Activated CD8-positive, alpha-beta T cell treated with anti-CD3 and anti-CD28 coated beads for 36 hours (primary cell): ENCODE results near the gene COL4A1. TPM values are rescaled to one million over a fixed set of nuclear protein-coding genes. Genes with fewer than 3 reads are reported as not detected.

Source experiments
- ATAC-seq: fragments of 200-7000 bp; cut with Tn5 transposase; one replicate; pipeline ENCODE4 v1.10.0; 2021; ENCODE audit warnings: mild to moderate bottlenecking, moderate library complexity
- CTCF ChIA-PET: fragments of 350-600 bp; sonication (Branson Sonifier 250); formaldehyde crosslinking; loops from one replicate; lab custom pipeline; 2021; ENCODE audit warnings: antibody characterized with exemption; lab: Charles Lee
- POLR2A ChIA-PET: fragments of 350-600 bp; sonication (Branson Sonifier 250); formaldehyde crosslinking; loops from one replicate; lab custom pipeline; 2021; ENCODE audit warnings: antibody characterized with exemption; lab: Charles Lee
- DNase-seq: peaks from one replicate; pipeline ENCODE4 v3.0.0-alpha.2; 2020
- H3K27ac Mint-ChIP-seq: one replicate; pipeline ENCODE4 v1.8.0; 2021; ENCODE audit warnings: mild to moderate bottlenecking, mixed read lengths
- H3K27me3 Mint-ChIP-seq: one replicate; pipeline ENCODE4 v1.8.0; 2021; ENCODE audit warnings: mixed read lengths
- H3K36me3 Mint-ChIP-seq: one replicate; pipeline ENCODE4 v1.8.0; 2021; ENCODE audit warnings: low read depth, mixed read lengths
- H3K4me1 Mint-ChIP-seq: one replicate; pipeline ENCODE4 v1.8.0; 2021; ENCODE audit warnings: low read depth, mixed read lengths
- H3K4me3 Mint-ChIP-seq: one replicate; pipeline ENCODE4 v1.8.0; 2021; ENCODE audit warnings: mild to moderate bottlenecking, moderate library complexity, mixed read lengths
- H3K9me3 Mint-ChIP-seq: one replicate; pipeline ENCODE4 v1.8.0; 2021; ENCODE audit warnings: mixed read lengths
- intact Hi-C: fragments of 100-400 bp; cut with micrococcal nuclease; formaldehyde crosslinking; loops from one replicate; pipeline ENCODE4 v1.10.0; 2022
- total RNA-seq, 2 experiments: library from RNA; stranded (reverse); gene quantifications; one replicate each; pipeline ENCODE4 v1.2.3, GENCODE V29; 2021
- TF ChIP-seq, protein P1 (sequence below): fragments of 200-600 bp; IDR thresholded peaks from one replicate; pipeline ENCODE4 v1.8.0; 2022; ENCODE audit warnings: antibody characterized with exemption, mild to moderate bottlenecking

COL4A1 gene
- total RNA-seq, 2 experiments from 2014 or later = not detected

DNA sequence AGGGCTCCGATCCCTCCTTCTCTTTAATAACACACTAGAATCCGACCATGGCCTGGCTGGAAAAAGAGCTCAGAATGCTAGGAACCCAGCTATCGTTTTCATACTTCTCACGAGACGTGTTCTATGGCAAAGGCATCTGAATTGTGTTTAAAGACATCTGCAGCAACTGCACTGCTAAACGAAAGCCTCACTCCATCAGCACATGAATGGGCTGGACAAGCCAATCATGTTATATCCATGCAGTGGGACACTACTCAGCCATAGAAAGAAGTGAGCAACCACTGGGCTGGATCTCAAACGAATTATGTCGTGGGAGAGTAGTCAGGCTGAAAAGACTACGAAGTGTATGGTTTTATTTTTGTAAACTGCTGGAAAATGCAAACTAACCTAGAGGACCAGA is 136.1 kb downstream of the COL4A1 start:
- H3K27ac Mint-ChIP-seq = no peak overlapping the region
- POLR2A ChIA-PET = no interaction called here
- ATAC-seq (no peak), DNase-seq (no peak)
- H3K36me3 Mint-ChIP-seq = no peaks in the 10 kb centered on the region
- TF ChIP-seq, protein P1, sequence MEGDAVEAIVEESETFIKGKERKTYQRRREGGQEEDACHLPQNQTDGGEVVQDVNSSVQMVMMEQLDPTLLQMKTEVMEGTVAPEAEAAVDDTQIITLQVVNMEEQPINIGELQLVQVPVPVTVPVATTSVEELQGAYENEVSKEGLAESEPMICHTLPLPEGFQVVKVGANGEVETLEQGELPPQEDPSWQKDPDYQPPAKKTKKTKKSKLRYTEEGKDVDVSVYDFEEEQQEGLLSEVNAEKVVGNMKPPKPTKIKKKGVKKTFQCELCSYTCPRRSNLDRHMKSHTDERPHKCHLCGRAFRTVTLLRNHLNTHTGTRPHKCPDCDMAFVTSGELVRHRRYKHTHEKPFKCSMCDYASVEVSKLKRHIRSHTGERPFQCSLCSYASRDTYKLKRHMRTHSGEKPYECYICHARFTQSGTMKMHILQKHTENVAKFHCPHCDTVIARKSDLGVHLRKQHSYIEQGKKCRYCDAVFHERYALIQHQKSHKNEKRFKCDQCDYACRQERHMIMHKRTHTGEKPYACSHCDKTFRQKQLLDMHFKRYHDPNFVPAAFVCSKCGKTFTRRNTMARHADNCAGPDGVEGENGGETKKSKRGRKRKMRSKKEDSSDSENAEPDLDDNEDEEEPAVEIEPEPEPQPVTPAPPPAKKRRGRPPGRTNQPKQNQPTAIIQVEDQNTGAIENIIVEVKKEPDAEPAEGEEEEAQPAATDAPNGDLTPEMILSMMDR = no peak
- peaks cover 3% of the 10 kb centered on the region for H3K27me3 Mint-ChIP-seq
- no peaks in the 10 kb centered on the region for H3K4me1 Mint-ChIP-seq
- CTCF ChIA-PET = no interaction called here
- intact Hi-C loops = no loop called here
- H3K4me3 Mint-ChIP-seq = no peak overlapping the region
- peaks cover 6% of the 10 kb centered on the region for H3K9me3 Mint-ChIP-seq

DNA sequence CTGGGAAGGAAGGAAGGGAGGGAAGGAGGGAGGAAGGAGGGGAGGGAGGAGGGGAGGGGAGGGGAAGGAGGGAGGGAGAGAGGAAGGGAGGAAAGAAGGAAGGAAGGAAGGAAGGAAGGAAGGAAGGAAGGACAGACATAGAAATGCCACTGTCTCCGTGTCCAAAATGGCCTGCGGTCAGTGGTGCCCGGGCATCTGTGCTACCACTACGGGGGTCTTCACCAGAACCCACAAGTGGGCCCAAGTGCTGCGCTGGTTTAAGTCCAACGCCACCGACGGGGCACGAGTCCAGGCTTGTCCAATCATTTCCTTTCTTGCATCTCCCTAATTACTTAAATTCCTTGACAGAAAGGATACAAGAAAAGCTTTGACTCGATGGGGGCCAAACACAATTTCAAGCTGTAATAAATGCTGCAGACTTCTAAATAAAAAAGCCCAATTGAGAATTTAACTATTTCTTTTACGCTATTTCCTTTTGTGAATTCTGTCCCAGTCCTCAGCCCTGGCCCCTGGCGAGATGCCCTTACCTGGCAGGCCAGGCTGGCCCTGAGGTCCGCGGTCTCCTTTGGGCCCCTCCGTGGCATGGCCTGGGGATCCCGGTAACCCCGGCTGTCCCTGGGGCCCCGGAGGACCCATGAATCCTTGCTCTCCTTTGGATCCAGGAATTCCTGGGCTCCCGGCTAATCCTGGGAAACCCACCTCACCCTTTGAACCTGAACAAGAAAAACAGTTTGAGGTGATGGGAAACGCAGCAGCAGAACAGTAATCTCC is 136.8 kb downstream of the COL4A1 start:
- H3K27me3 Mint-ChIP-seq = peaks cover 3% of the 10 kb centered on the region
- no peak overlapping the region for H3K4me3 Mint-ChIP-seq
- DNase-seq (no peak), ATAC-seq (no peak)
- H3K4me1 Mint-ChIP-seq = no peaks in the 10 kb centered on the region
- ChIA-PET CTCF (no interaction called here), POLR2A (no interaction called here)
- intact Hi-C loops = no loop called here
- peaks cover 6% of the 10 kb centered on the region for H3K9me3 Mint-ChIP-seq
- H3K36me3 Mint-ChIP-seq = no peaks in the 10 kb centered on the region
- H3K27ac Mint-ChIP-seq = no peak overlapping the region
- TF ChIP-seq, protein P1 = no peak

DNA sequence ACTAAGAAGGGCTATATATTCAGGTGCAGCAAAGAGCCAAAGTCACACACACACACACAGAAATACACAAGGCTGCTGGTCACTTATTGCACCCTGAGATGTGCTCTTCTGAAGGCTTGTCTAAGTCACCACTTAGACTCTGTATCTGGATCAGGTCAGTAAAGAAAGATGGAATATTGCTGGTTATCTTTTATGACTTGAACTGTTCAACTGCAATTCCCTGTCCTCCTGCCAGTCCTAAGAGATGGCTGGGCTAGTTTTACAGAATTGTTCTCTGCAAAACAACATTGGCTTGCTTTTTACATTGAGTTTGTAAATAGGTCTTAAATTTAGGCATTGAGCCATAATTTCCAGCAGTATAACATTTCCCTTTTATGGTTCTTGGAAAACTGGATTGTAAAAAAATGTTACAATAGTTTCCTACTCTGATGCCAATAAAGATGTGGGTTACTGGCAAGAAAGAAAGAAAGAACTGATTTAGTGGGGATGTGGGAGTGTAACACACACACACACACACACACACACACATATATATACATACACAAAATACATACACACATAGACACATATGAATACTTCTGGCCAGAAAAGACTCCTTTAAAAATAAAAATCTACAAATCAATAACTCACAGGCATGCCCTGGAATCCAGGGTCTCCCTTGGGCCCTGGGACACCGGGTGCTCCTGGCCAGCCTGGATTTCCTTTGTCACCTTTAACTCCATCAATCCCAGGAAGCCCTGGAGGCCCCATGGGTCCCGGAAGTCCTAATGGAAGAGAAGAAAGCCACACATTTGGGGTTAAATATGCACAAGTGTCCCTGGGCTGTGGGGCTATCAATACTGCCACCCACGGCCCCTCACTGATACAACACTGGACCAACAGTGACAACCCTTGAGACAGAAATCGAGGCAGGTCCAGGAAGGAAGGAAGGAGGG is 137.7 kb downstream of the COL4A1 start:
- ATAC-seq (no peak), DNase-seq (no peak)
- intact Hi-C loops = no loop called here
- H3K4me1 Mint-ChIP-seq = no peaks in the 10 kb centered on the region
- ChIA-PET CTCF (no interaction called here), POLR2A (no interaction called here)
- TF ChIP-seq, protein P1 = no peak
- peaks cover 6% of the 10 kb centered on the region for H3K9me3 Mint-ChIP-seq
- H3K4me3 Mint-ChIP-seq = no peak overlapping the region
- H3K27ac Mint-ChIP-seq = no peak overlapping the region
- H3K36me3 Mint-ChIP-seq = no peaks in the 10 kb centered on the region
- peaks cover 3% of the 10 kb centered on the region for H3K27me3 Mint-ChIP-seq

DNA sequence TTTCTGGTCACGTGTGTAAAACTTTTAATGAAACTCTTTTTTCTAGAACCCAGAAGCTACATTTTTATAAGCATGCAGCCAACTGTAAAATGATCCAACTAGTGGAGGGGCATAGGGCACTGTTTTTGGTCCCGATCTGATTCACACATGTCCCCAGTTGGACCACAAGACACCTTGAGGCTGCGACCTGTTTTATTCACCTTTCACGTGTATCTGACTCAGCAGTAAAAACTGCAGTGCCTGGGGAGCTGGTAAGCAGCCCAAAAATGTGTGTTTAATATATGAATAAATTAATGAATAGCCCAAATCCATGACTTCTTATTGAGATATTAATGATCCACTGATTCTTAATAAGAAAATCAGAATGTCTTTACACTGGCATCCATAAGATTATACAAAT is 140.4 kb downstream of the COL4A1 start:
- ATAC-seq = no peak
- intact Hi-C loops = no loop called here
- H3K9me3 Mint-ChIP-seq = no peaks in the 10 kb centered on the region
- no peak overlapping the region for H3K27ac Mint-ChIP-seq
- H3K4me1 Mint-ChIP-seq = no peaks in the 10 kb centered on the region
- H3K27me3 Mint-ChIP-seq = peaks cover 3% of the 10 kb centered on the region
- H3K4me3 Mint-ChIP-seq = no peak overlapping the region
- POLR2A ChIA-PET = no interaction called here
- H3K36me3 Mint-ChIP-seq = no peaks in the 10 kb centered on the region
- DNase-seq = no peak
- TF ChIP-seq, protein P1 = no peak
- CTCF ChIA-PET = no interaction called here

DNA sequence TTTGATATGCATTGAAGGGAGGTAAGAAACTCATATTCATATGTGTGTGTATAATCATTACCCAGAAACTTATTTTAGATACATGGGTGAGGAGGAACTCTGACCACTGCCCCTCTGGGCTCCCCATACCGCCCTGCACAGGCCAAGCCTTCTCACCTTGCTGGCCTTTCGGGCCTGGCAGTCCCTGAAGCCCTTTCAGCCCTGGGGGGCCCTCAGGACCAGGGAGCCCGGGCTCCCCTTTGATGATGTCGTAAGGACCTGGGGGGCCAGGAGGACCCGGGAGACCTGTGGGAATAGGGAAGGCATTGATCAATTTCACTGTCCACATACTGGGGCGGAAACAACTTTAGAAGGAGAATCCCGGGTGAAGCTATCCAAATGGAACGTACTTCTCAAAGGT is 142.3 kb downstream of the COL4A1 start:
- intact Hi-C loops = no loop called here
- ATAC-seq (no peak), DNase-seq (no peak)
- POLR2A ChIA-PET = no interaction called here
- Mint-ChIP-seq H3K27me3 (peaks cover 3% of the 10 kb centered on the region), H3K9me3 (no peaks in the 10 kb centered on the region), H3K4me3 (no peak overlapping the region), H3K27ac (no peak overlapping the region), H3K36me3 (no peaks in the 10 kb centered on the region), H3K4me1 (no peaks in the 10 kb centered on the region)
- CTCF ChIA-PET = no interaction called here
- TF ChIP-seq, protein P1 = no peak
